Vein endothelial cell (primary cell): ENCODE results near the gene PRSS50. TPM values are rescaled to one million over a fixed set of nuclear protein-coding genes. Genes with fewer than 3 reads are reported as not detected.

Experiments used
- small RNA-seq: library from RNA; depleted of rRNA; stranded (forward); fragments of <200 nt; gene quantifications from one replicate; pipeline ENCODE3, GENCODE V24; 2012
- total RNA-seq: library from RNA; depleted of rRNA; stranded (reverse); fragments of >200 nt; gene quantifications from 2 replicates; pipeline ENCODE4 v1.2.3, GENCODE V29; 2012

PRSS50 gene, protein sequence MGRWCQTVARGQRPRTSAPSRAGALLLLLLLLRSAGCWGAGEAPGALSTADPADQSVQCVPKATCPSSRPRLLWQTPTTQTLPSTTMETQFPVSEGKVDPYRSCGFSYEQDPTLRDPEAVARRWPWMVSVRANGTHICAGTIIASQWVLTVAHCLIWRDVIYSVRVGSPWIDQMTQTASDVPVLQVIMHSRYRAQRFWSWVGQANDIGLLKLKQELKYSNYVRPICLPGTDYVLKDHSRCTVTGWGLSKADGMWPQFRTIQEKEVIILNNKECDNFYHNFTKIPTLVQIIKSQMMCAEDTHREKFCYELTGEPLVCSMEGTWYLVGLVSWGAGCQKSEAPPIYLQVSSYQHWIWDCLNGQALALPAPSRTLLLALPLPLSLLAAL
- not detected in 2 replicates for total RNA-seq

DNA sequence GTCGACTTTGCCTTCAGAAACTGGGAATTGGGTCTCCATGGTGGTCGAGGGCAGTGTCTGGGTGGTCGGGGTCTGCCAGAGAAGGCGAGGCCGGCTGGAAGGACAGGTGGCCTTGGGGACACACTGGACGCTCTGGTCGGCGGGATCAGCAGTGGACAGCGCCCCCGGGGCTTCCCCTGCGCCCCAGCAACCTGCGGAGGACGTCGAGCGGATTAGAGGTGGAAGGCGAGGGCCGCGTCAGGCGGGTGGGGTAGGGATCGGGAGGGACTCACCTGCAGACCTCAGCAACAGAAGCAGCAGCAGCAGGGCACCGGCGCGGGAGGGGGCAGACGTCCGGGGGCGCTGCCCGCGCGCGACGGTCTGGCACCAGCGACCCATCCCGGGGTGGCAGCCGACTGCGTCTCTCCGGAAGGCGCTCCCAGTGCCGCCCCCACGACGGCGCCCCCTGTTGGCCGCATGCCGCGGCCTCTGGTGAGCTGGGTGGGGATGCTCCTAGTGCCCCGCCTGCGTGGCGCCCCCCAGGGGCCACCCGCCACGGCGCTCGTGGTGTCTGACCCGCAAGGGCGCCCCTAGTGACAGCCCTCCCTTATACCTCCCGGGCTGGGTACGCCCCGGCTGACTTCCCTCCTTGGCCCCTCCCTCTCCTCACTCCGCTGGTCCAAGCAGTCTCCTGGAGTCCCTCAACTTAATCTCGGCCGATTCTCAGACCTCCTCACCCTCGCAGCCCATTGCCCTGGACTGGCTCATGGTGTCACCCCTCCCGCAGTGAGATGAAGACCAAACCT lies at the start of gene PRSS50:
PRSS50 (minus strand) TSS at position 423 of the 785 bp plus-strand sequence; CDS start at position 378, 45 bp downstream.

DNA sequence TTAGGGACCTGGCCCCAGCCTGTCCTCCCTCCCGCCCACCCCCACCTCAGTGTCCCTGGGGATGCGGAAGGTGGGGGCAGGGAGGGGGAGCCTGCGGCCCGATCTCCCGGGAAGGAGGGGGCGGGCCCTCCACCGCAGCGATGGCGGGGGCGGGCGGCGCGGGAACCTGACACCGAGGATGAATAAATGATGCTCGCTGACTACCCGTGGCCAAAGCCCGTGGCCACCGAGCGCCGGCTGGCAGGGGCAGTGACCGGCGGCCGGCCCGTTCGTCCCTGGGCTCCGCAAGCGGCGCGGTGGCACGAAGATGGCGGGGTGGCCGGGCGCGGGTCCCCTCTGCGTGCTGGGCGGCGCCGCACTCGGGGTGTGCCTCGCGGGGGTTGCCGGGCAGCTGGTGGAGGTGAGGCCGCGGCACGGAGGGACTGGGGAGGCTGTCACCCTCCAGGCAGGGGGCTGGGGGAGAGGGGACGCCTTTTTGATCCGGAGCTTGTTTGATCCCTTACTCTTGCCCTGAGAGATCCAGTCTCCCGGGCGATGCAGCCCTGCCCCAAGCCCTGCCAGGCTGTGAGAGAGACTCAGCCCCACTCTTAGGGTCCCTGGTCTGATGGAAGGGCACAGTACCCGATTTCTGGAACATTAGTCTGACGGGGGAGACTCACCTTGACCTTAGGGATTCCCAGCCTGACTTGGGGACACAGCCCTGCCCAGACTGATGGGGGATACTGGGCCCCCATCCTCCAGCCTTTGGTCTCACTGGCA lies 16.3 kb downstream of the PRSS50 start, which contains the start of gene TMIE:
TMIE (plus strand) TSS at position 212 of the 759 bp plus-strand sequence; CDS start at position 308, 96 bp downstream.

DNA sequence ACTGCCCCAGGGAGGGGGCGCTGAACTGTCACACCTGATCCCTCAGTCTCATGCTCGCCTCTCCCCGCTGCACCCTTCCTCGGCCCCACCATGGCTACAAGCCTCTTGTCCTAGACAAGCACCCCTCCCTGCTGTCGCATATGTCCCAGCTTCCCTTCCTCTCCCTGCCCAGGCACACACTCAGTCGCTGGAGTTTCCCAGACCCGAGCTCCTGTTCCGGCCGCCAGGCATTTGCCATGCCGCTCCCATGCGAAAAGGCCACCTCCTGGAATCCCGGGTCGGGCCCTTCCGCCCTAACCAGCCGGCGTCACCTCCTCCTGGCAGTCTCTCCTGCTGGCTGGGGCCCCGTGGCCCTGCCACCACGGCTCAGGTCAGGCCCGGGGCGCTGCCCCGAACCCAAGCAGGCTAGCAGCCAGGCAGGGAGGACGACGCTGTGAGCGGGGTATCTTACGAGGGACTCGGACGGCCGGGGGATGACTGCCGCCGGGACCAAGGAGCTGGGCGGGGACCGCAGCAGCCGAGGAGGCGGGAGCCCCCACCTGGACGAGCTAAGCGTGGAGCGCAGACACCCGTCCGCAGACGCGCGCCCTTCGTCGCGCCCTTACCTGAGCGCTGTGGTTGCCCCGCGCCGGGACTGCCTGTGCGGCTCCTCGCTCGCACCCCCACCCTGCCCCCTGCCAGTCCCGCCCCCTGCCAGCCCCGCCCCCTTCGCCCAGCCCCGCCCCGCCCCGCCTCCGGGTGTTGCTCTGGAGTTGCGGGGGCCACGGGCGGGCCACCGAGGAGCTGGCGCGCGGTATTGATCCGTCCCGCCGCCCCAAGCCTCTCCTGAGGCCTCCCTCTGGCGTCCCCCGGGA lies 24.4 kb downstream of the PRSS50 start, which contains the start of gene ALS2CL:
ALS2CL (minus strand) TSS at position 642 of the 854 bp plus-strand sequence. CDS start 4,239 bp downstream, outside the sequence.

Small RNAs within 50 kb of the gene (small RNA-seq; reads per million reads assigned to genes)
- not detected for gene PRSS45

Other genes starting within 250 kb of the PRSS50 start
- gene RTP3, start 219.9 kb downstream of the PRSS50 start, total RNA-seq = not detected in 2 replicates
- gene LRRC2, start 151.6 kb downstream of the PRSS50 start, total RNA-seq = 0.10 and 0.98 TPM in 2 replicates
- gene FAM240A, start 105.3 kb downstream of the PRSS50 start, total RNA-seq = not detected in 2 replicates
- gene ALS2CL, start 24.2 kb downstream of the PRSS50 start, total RNA-seq = 8.8 and 11.1 TPM in 2 replicates
- under 0.01 TPM in 1 of 2 replicates, not detected in the other for gene TMIE, start 16.5 kb downstream of the PRSS50 start, total RNA-seq
- not detected in 2 replicates for gene MYL3, start 145.6 kb upstream of the PRSS50 start, total RNA-seq
- 0.48 and 0.65 TPM in 2 replicates for gene PTH1R, start 159.9 kb upstream of the PRSS50 start, total RNA-seq